Measurements from ENCODE around the gene PLA2G4F.

Gene PLA2G4F

DNA sequence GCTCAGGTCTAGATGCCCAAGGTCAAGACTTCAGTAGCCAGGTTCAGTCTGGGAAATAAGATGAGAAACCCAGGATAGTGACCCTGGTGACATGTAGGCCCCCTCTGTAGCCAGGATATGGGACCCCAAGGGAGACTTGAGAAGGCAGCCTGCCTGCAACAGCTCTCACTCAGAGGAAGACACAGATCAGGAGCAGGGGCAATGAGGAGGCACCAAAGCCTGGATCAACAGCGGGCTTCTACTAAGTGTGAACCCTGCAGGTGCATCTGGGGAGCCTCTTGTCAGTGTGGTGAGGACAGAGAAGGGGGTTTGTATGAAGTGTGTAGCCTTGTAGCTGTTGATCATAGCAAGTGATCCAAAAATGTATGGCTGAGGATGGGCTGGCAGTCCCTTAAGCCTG is 25.4 kb downstream of the PLA2G4F start:
- DNase-seq = no peak

DNA sequence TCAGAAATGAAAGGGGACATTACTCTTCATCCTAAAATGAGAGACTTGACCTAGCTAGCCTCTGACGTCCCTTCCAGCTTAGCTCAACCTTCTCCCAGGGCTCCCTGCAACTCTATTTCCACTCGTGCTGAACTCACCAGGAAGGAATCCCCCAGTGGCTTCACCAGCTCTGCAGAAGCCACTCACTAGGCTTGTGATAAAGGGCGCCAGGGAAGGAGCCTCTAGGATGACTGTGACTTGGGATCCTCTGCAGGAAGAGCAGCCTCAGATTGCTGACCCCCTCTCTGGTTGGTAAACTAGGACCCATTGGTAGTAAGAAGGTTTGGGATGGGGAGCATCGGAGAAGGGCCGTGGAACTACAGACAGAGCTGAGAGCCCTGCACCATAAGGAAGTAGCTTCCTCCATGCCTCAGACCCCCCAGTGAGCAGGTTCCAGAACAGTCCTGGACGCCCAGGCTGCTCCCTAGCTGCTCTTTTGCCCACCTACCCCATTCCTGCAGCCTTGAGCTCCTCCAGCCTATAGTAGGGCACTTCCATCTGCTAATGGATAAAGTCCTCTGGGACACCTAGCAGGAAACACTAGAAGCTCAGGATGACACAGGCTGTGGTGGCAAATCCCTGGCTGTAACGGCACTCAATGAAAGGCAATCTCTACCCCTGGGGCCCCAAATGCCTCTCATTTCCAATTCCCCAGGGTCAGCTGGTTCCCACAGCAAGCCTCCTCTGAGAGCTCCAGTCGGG is 26.0 kb downstream of the PLA2G4F start:
- DNase-seq = no peak

DNA sequence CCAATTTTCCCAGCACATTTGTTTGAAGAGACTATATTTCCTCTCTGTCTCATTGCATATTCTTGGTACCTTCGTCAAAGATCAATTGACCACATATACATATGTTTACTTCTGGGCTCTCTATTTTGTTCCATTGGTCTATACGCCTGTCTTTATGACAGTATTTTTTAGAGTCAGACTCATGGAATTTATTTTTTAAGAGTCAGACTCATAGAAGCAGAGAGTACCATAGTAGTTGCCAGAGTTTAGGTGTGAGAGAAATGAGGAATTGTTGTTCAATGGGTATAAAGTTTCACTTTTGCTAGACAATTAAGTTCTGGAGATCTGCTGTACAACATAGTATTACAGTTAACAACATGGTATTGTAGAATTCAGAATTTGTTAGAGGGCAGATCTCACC is 27.1 kb downstream of the PLA2G4F start:
- DNase-seq = no peak

DNA sequence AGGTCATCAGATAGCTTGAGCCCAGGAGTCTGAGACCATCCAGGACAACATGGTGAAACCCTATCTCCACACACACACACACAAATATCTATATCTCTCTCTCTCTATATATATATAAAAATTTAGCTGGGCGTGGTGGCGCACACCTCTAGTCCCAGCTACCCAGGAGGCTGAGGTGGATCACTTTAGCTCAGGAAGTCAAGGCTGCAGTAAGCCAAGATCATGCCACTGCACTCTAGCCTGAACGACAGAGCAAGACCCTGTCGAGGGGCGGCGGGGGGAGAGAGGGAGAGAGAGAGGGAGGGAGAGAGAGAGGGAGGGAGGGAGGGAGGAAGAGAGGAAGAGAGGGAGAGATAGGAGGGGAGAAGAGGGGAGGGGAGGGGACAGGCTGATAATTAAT is 28.0 kb downstream of the PLA2G4F start:
- no peak for DNase-seq

DNA sequence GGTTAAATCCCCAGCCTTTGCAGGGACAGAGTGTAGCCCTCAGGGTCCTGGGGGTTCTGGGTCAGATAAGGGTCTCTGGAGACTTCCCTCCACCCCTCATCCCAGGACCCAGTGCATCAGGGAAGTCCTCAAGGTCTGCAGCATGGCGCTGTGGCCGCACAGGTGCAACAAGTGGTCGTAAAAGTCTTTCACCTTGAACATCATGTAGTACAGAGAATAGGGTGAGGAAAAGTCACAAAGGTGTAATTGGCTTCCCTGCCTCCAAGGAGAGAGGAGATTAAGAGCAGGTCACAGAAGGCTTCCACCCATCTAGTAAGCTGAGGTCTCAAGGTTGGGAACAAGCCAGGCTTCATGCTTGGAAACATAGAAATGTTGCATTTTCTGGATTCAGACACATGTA is 32.9 kb downstream of the PLA2G4F start:
- DNase-seq = no peak

DNA sequence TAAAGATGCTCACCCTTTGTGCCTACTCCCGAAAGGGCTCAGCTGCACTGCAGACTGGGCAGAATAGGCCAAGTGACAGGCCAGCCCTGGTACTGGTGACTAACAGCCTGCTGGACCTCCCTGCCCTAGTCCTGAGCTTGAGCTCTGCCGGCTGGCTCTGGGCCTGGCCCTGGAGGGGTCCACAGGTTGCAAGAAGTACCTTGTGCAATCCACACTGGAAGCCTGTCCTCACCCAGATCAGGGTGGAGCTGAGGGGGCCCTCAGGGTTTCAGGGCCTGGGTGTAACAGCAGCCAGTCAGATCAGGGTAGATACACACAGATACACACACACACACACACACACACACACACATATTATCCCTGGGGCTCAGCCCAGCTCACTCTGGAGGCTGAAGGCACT is 34.8 kb downstream of the PLA2G4F start:
- no peak for DNase-seq

DNA sequence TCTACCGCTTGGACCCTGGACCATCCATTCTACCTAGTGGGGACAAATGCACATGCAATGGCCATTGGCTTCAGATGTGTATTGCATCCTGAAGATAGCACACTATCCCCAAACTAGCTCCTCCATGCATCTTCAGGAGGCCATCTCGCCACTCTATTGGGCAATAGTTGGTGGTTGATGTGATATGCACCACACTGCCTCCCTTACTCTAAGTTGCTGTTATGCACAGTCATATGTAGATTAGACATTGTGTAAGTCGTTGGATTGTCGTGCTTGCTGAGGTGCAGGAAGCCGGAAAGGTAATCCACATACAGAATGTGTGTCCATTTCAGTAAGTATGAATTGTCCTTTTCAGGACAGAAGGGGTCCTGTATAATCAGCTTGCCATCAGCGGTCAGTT is 35.4 kb downstream of the PLA2G4F start:
- DNase-seq = no peak

DNA sequence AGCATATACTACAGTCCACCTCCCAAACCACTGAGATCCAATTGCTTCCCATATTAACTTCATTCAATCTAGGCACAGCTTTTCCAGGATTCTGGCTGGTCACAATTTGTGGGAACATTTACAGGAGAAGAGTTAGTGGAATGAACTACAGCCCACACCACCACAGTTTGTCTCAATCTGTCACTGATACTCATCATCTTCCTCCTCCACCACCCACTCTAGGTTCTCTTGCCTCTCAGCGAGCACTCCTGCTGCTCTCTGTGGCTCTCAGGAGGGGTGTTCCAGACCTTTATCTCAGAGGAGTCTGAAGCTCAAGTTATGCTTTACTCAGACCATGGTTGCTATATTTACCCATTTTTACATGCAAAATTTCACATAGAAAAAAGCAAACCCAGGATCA is 36.2 kb downstream of the PLA2G4F start:
- no peak for DNase-seq

DNA sequence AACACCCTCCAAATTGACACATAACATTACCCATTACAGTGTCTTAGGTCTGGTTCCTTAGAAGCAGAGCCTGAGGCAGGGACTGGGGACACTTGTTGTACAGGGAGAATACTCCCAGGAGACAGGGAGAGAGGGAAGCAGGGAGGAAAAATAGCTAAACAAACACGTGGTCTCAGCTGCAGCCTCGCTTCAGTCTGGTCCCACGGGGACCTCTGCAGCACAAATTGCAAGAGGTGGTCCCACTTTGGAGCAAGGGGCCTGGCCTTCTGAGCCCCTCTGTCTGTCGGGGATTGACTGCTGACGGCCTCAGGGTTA is 37.0 kb downstream of the PLA2G4F start:
- no peak for DNase-seq

DNA sequence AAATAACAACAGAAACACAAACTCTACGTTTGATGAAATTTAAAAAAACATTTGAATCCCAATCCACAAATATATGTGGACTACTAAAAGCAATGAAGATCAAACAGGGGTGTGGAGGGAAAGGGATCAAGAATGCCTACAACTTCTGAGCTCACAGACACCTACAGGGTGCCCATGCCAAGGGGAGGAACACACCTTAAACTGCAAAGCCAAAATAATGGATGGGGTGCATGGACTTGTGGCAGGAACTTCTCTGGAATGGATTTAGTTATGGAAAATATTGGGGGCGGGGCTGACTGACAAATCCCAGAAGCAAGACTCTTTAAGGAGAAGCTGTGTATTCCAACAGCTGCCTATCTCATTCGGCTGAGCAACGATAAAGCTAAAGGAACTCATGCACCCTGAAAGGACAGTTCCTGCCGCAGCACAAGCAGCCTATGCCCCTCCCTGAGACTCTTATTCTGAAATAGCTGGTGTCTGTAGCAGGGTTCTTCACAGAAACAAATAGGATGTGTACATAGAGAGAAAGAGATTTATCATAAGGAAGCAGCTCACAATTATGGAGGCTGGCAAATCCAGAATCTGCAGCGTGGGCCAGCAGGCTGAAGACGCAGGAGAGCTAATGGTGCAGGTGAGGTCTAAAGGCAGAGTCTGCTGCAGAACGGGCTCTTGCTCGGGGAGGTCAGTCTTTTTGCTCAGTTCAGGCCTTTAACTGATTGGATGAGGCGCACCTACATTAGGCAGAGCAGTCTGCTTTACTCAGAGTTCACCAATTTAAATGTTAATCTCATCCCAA is 37.6 kb downstream of the PLA2G4F start:
- peak in 1 of 2 donors; percentile 48 for DNase-seq

DNA sequence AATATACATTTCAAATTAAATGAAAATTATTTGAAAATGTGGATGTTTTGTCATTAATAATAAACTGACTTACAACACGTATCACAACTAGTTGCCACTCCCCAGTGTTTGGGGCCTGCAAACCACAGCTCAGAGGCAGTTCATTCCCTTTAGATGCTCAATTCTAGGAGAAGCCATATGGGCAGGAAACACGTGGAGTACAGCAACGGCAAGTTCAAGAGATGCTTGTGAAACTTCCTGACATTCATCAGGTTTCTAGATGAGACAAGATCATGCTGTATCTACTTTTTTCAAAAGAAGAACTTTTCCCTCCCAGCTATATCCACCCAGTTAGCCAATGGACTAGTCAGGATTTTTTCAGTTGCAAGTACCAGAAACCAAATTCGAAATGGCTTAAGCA is 44.5 kb downstream of the PLA2G4F start:
- DNase-seq = peak in 1 of 2 donors; percentile 30

DNA sequence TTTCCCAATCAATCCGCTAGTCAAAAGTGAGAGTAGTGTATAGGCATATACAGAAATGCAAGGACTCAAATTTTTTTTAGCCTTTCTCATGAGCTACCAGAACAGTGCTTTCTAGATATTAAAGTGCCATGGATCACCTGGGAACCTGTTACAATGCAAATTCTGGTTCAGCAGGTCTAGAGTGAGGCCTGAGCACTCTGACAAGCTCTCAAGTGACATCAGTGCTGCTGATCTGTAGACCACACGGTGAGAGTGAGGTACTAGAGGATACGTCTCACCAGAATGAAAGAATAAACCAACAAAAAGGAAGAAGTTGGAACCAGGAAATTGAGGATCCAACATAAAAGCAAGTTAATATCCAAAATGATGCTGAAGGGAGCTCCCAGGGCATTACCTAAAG is 46.1 kb downstream of the PLA2G4F start:
- DNase-seq = no peak

DNA sequence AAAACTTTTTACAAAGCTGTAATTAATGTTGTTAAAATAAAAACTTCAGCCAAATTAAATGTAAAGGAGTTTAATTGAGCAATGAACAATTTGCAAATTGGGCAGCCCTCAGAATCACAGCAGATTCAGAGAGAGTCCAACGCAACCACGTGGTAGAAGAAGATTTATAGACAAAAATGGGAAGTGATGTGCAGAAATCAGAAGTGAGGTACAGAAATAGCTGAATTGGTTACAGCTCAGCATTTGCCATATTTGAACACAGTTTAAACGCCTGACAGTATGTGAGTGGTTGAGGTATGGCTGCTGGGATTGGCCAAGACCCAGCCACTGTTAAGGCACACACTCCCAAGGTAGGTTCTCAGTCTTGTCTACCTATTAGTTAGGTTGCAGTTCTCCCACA is 47.6 kb downstream of the PLA2G4F start:
- no peak for DNase-seq

DNA sequence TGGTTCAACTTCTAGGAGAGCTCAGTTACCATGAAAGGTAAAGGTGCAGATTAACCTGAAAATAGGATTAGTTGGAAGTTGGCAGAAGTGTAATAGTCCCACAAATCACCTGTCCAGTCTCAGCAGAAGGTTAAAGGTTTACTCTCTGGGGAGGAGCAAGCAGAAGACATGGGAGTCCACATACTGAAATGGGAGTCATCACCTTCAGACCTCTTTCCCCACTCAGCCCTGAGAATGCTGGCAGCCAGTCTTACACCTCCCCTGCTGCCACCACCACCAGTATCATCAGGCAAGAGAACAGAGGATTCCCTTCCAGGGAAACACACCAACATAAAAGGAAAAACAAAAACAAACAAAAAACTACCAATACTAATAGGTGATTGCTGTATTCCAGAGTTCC is 48.2 kb downstream of the PLA2G4F start:
- no peak for DNase-seq

DNA sequence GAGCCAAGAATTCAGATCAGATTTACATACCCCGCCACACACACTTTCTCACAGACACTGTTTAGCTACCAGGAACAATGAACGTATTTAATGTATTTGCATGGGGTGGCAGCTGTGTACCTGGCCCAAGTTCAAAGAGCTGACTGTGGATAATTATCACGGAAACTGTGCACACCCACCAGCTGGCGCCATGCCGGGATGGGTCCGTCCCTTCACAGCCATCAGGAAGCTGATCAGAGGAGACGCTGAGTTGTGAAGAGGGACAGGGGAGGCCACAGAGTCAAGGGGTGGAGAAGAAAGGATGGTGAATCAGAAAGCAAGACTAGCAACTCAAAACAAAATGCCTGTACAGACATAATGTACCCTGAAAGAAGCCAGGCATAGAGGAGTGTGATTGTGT is 49.0 kb downstream of the PLA2G4F start:
- DNase-seq = no peak

DNA sequence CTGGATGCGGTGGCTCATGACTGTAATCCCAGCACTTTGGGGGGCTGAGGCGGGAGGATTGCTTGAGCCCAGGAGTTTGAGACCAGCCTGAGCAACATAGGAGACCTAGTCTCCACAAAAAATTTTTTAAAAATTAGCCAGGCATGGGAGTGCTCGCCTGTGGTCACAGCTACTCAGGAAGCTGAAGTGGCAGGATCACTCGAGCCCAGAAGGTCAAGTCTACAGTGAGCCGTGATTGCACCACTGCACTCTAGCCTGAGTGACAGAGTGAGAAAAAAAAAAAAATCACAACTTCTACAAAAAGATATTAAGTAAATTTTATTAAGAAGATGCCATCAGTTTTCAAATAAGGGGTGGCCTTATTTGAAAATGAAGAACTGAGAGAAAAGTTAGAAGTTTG is 50.1 kb downstream of the PLA2G4F start:
- DNase-seq = no peak

DNA sequence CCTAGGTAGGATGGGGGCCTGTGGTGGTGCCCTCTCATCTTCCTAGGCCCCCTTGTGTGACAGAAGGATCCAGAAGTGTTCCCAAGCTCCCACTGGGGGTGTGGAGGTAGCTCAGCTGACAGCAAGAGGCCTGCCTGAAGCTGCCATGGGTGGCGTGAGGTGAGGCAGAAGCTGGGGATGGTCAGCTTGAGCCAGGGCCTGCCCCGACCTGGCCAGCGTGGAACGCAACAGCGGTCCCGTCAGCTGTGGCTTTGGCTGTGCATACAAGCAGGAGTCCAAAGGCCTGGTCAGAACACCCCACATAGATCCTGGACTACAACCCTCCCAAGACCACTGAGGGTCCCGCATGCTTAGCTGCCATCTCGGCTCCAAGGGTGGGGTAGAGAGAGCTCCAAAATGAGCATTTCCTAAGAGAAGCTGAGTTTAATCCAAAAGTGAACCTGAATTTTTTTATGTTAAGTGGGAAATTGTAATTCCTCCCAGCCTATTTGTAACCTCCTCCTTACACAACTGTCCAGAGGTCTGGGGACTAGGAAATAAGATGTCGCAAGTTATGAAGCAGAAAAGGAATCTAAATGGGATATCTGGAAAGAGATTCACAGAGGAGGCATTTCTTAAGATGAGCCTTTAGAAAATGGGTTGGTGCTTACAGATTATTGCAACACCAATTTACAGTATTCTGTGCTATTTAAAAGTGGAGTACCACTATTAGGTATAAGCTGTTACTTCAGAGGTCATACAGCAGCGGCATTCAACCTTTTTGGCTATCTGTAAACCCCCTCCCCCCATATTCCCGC is 52.1 kb downstream of the PLA2G4F start:
- DNase-seq = no peak

DNA sequence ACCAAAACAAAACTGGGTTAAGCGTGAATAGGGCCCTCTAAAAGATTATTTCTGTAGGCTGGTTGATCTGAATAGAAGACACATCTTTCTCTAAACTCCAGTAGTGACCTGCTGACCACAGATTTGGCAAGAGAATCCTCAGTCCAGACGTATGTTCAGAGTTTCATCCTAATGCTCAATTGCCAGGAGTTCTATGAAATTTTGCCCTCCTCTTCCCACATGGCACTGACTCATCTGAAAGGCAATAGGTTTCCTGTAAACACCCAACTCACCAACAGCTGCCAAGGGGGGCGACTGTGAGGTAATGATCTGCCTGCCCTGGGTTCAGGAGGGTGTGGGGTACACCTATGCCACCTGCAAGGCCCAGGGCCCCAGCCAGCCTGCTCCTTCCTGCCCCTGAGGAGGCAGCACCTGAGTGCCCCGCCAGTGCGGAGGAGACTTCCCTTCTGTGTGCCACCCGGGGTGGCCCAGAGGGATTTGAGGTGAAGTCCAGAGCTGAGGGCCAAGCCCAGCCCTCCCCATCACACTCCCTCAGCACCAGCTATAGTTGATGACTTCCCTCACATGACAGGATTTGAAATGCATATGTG is 53.7 kb downstream of the PLA2G4F start:
- DNase-seq = peak in 1 of 2 donors; percentile 35

DNA sequence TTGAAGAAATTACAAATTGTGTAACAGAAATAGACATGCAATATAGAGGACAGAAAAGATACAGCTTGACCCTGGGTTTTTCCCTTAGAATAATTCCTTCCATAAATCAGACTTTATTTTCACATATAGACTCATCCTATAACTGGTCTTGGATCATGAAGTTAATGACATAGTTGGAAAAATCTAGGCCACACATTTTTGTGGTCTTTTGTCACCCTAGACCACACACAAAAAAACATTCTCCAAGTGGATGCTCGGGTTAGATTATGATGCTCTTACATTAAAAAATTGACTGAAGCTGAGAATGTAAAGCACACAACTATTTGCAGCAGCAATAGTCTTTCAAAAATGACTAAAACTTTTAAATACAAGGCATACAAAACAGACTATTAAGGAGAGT is 54.6 kb downstream of the PLA2G4F start:
- no peak for DNase-seq

DNA sequence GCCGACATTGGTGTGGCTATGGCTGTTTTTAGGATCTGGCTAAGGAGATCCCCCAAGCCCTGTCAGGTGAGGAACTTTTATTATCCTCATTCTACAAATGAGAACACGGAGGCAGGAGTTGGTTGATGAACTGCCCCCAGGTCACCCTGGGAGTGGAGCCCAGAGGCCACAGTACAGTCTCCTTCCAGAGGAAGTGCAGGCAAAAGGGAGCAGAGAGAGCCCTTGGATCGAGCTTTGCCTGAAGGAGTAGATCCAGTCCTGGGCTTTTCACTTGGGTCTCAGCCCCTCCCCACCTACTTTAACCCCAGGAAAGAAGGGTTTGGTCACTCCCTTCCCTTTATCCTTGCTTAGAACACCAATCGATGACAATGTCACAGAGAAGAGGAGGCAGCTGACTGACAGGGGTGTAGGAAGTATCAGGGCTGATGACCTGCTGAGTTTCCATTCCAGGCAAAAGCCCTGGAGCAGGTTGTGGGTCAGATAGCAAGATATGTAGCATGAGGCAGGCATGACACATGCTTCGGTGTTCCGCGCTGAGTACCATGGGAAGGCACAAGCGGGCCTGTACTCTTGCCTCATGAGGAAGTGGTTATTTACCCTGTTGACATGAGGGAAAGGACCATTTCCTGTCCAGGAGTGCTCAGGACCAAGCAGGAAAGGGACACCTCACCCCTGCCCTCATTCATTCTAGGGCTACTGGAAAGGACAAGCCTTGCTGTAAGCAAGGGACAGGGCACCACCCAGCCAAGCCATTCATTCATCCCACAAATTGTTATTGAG is 56.2 kb downstream of the PLA2G4F start:
- DNase-seq = peak in 1 of 2 donors; percentile 19

DNA sequence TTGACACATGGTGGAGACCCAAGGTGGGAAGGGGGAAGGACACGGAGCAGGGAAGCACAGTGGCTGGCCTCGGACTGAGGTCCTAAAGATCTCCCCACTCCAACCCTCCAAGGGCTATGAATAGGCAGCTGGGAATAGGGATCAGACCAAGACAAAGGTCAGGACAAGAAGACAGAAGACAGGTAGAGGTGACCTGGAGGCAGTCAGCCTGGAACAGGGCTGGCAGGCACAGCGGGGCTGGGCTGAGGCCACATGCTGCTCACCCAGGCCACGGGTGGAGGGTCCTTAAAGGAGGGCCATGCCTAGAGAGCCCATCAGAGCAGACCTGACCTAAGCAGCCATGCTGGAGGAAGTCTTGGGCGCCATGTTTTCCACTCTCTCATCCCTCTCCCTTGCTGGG is 59.4 kb downstream of the PLA2G4F start:
- DNase-seq = no peak

DNA sequence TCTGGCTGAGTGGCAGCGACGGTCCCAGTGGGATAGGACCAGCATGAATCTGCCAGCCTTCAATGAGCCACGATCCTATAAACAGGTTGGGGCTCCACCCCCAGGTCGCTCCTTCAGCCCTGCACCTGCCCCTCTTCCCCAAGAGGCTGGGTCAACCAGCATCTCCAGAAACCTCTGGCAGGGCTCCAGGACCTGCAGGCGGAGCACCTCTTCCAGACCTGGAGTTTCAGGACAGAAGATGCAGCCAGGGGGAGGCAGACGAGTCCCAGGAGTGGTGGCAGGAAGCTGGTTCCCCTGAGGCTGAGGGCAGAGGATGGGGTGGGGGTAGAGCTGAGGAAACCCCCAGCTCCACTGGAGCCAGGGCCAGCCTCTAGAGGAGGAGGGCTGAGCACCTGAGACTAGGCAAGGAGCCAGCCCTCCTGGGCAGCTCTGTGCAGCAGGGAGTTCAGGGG is 61.9 kb downstream of the PLA2G4F start, which contains the start of gene PLA2G4D:
PLA2G4D (minus strand) TSS at position 51 of the 452 bp plus-strand sequence. CDS start 103 bp downstream, outside the sequence.
- DNase-seq = no peak
